Stimulated activated naive CD4-positive, alpha-beta T cell (primary cell): ENCODE data around the gene AKT1S1.

ENCODE experiments used
- DNase-seq, 6 experiments: peaks; one replicate each; lab custom pipeline; 2025; lab: John Stamatoyannopoulos, UW

The AKT1S1 gene

DNA sequence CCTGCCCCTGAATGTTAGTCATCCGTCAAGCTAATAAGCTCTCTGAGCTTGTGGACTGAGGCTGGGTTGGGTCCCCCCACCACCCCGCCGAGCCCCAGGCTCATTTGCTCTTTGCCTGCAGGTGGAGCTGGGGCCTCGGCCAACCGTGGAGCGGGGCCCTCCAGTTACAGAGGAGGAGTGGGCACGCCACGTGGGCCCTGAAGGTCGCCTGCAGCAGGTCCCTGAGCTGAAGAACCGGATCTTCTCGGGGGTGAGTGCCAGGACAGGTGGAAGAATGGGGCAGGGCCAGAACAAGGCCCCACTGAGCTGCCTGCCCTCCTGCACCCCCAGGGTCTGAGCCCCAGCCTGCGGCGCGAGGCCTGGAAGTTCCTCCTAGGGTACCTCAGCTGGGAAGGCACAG, 5.5 kb upstream of the AKT1S1 start:
- no peak for DNase-seq

DNA sequence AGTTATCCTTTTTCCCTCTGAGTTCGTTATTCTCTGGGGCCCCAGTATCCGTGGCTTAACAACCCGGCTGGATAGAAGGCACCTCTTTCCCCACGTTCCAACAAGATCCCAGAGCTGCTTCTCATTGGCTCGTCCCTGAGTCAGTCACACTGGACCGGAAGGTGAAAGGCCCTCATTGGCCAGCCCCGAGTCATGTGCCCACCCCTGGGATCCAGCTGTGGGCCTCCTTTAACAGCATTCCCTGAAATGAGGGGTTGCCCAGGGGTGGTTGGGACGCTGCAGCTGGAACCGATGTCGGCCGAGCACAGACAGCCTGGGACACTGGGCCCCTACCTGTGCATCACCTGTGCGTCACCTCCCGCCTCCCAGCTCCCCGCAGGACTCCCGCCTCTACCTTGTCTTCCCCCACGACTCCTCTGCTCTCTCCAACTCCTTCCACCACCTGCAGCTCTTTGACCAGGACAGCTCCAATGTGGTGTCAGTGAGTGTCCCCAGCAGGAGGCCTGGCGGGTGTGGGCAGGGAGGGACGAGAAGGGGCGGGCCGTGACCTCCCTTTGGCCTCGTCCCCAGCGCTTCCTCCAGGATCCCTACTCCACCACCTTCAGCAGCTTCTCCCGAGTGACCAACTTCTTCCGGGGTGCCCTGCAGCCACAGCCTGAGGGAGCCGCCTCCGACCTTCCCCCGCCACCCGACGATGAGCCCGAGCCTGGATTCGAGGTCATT, 4.7 kb upstream of the AKT1S1 start:
- DNase-seq: no peak

DNA sequence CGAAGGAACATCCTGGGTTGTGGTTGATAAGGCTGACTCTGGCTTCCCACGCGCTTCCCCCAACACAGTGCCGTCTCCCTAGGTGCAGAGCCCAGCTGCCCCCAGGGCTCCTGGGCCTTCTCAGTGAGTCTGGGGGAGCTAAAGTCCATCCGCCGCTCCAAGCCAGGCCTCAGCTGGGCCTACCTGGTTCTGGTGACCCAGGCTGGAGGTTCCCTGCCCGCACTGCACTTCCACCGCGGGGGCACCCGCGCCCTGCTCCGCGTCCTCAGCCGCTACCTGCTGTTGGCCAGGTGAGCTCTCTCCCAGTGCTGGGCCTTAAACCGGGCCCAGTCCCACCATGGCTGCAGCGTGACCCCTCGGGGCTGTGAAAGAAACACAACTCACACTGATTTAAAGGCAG, 4.0 kb upstream of the AKT1S1 start:
- no peak for DNase-seq

DNA sequence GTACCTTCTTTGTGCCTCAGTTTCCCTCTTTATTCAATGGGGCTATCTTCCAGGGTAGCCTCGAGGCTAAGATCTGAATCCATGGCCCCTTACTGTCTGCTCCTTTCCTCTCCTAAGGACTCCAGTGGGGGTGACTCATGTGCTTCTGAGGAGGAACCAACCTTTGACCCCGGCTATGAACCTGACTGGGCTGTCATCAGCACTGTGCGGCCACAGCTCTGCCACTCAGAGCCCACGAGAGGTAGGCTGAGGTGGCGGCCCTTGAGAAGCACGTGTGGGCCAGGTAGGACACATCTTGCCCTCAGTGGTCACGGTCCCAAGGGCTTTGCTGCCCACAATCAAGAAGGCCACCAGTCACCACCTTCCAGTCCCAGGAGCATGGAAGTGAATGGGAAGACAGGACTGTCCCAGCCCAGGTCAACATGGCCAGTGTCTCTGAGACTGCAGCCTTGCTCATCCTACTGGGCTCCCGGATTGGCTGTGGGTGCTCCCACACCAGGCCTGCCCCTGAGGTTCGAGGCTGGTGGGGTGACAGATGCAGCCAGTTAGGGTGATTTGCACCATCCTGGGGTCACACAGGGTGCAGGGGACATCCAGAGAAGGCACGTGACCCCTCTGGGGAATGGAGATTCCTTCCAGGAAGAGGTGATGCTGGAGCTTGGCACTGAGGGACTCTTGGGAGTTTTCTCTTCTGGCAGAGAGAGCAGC, 3.2 kb upstream of the AKT1S1 start:
- no peak for DNase-seq

DNA sequence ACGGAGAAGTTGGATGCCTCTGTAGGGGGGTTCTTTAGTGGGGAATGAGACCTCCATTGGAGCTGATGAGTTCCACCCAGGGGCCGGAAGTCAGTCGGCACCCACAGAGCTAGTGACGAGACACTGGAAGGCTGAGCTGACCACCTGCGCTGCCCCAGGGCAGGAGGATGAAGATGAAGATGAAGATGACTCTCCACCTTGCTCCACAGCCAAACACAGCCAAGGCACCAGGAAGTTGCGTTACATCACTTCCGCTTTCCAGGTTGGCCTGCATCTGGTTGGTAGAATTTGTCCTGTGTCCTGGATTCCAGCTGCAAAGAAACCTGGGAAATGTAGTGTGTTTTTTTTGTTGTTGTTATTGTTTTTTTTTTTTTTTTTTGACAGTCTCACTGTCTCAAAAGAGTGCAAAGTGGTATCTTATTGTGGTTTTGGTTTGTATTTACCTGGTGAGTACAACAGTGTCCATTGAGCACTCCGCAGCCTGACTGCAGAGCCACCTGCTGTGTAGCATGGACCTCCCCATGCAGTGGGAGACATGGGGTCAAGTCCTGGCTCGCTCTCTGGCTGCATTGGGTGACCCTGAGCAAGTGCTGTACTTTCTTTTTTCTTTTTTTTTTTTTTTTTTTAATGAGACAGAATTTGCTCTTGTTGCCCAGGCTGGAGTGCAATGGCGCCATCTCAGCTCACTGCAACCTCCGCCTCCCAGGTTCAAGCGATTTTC, 2.2 kb upstream of the AKT1S1 start:
- no peak for DNase-seq

DNA sequence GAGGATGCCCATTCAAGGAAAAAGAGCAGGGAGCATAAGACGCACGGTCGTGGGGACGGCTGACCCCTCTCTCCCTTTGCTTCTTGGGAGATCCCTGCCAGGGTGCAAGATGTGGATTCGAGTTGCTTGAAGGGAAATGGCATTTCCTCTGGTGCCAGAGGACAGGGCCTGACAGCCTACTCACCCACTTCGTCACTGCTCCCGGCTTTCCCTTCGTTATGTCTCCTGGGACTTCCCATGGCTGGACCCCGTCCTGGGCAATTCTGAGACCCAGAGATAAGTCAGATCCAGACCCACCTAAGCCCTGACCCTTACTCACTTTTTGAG, 1.6 kb upstream of the AKT1S1 start:
- no peak for DNase-seq

DNA sequence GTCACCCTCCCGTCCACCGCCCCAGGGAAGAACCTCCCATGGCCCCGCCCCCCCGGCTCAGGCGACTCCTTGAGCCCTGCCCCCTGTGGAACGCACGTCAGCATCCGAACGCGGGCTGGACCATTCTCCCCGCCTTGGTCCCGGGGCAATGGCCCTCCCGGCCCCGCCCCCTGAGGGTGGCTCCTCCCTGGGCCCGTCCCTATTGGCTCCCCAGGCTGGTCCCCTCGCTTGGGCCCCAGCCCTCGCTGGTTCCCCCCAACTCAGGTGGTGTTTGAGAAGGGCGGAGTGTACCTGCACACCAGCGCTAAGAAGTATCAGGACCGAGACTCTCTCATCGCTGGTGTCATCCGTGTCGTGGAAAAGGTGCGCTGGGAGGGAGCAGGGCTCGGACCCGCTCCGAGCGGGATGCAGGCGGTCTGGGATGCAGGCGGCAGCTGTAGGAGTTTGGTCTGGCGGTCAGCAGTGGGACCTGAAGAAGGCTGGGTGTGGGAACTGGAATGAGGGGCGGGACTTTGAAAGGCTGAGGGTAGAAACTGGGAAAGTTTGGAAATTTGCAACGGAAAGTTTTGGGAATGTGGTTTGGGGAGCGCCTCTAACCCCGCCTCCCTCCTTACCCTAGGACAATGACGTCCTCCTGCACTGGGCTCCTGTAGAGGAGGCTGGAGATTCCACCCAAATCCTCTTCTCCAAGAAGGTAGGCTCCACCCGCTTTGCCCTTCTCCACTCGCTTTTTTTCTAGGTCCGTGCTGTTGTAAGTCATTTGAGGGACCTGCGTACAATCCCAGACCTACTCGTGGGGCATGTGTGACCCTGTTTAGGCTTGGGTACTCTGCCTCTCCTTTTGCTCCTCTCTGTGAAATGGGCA, 956 bp upstream of the AKT1S1 start:
- DNase-seq: peak; percentile 97 to 99 (median 98)

DNA sequence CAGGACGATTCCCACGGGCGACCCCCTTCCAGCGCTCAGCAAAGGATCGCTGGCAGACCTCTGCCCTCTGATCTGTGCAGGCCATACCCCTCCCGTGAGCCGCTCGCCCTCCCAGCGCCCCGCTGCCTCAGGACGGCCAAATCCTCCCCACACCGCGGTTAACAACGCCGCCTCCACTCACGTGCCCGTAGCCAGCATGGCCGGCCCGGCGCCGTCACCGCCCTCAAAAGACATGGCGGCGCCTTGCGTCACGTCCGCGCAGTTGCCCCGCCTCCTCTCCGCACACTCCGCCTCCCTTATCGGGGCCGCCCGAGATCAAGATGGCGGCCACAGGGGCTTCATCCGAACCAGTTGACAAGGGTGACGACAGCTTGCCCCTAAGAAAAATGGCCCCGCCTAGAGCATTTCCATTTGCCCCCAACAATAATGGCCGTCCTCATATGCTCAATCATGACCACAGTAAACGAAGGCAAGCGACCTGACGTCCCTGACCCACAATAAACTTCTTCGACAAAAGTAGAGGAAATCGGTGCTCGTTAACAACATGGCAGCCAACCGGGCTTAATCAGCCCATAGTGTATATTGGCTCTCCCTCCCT, 634 bp downstream of the AKT1S1 start:
- DNase-seq: peak; percentile 97 to 100 (median 99)

DNA sequence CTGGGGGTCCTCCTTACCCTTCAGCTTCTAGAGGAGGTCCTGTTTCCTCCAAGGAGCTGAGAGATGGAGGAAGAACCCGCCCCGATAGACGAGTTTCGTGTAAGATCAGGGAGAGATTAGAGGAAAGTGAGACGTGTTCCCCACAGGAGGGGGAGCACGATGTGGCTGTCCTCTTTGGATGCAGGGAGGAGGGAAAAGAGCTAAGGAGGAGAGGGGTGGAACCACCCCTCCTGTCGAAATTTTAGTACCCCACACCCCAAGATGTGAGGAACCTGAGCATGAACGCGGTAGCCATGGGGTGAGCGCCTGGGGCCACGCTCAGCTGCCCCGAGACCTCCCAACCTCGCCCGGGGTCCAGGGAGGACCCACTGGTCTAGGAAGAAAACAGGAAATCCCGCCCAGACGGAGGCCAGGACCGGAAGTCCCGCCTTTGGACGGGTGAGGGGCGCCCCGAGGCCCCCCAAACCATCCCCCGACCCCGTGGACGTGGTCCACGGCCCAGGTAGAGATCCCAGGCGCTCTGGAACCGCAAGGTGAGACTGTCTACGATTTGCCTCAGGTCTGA, 1.2 kb downstream of the AKT1S1 start:
- DNase-seq: peak in 5 of 6 experiments; percentile 29 to 74 (median 60)

DNA sequence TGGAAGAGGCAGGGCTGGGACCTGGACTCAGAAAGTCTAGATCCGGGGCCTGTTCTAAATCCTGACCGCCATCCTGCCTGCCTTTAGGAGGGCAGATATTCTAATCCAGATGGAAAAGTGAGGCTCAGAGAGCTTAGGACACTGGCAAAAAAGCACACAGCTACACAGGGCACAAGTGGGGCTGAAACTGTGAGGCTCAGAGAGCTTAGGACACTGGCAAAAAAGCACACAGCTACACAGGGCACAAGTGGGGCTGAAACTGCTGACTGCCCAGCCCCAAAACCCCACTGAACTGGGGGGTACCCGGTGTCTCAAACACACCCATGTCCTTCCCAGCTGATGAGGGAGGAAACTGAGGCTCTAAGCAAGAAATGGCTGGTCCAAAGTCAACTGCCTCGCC, 2.0 kb downstream of the AKT1S1 start:
- no peak for DNase-seq

DNA sequence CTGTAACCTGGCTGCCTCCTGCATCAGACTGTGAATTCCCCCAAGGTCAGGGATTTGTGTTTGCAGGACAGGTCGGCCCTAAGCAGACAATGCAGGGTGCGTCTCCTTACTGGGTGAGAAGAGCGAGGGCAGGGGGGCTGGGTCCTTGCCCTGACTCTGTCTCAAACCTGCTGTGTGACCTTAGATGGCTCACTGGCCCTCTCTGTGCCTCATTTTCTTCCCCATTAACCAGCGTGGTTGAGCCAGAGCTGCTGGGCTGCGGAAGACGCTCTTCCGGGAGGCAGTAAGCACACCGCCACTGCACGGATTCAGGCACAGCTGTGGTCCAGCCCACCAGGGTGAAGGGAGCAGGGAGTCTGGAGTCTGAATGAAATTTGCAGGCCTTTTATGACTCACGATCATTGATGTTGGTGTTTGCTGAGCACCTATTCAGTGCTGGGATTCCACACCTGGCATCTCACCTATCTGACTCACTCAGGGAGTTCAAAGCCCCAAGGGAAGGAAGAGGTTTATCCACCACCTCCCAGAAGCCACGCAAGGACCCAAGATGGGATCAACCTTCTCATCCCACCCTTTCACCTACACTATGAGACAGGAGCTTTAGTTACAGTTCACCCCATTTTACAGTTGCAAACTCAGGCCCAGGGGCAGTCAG, 2.5 kb downstream of the AKT1S1 start:
- DNase-seq: no peak

DNA sequence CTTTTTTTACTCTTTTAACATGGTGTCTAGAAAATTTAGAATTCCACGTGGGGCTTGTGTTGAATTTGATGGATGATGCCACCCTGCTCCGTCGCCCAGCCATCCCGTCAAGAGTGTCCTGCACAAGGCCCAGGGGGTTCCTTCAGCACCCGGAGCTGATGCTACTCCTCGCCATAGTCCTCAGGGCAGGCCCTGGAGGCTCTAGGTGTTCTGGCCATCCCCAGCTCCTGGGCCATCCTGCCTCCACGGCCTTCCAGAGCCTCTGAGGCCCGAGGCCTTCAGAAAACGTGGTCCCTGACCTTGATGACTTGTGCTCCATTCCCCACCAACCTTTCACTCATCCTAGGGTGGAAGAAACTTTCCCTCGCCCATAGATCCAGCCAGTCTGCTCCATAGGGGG, 3.3 kb downstream of the AKT1S1 start:
- DNase-seq: no peak

DNA sequence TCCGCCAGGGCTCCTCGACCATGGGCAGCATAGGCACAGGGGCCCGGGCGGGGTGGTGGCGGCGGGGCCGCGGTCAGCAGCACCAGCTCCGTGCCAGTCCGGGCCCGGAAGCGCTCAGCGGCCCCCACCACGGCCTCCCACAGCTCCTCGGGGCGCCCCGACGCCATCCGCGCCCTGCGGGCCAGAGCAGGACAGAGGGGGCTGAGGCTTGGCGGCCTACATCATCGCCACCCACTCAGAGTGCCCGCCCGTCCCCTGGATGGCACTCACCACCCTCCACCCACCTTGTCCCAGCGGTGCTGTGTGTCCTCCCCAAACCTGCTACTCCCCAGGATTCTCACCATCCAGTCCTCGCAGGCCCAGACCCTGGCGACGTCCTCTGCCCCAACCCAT, 4.0 kb downstream of the AKT1S1 start:
- DNase-seq: no peak

DNA sequence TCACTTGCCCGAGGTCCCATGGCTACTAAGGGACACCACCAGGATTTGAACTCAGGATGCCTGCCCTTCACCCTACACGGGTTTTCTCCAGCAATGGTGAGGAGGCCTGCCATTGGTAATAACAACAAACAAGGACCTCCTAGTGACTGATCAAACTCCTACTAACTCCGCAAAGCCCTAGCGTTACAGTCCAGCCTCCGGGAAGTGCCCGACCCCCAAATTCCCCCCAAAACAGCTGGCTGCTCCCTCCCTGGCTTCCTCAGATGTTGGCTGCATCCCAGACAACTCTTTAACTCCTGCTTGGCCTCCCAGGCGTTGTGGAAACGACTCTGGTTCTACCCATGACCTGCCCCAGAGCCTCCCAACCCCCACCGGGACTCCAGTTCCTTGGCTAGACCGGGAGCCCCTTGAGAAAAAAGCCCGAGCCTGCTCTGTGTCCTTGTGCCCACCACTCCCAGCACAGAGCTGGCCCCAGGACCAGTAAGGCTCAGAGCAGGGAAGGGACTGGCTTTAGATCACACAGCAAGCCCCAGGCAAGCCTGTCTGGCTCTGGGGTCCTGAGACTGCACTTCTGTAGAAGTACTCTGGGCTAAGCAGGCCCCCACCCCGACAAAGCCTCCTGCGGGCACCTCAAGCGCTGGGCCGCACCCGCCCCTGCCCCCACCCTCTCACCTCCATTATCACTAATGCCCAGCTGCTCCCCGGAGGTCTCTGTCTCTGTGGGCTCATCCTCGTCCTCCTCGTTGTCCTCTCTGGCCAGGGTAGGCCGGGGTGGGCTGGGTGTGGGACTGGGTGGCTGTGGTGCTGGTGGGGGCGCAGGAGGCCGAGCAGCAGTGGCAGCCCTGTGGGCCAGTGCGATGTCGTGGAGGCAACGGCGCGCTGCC, 4.7 kb downstream of the AKT1S1 start:
- DNase-seq: no peak

DNA sequence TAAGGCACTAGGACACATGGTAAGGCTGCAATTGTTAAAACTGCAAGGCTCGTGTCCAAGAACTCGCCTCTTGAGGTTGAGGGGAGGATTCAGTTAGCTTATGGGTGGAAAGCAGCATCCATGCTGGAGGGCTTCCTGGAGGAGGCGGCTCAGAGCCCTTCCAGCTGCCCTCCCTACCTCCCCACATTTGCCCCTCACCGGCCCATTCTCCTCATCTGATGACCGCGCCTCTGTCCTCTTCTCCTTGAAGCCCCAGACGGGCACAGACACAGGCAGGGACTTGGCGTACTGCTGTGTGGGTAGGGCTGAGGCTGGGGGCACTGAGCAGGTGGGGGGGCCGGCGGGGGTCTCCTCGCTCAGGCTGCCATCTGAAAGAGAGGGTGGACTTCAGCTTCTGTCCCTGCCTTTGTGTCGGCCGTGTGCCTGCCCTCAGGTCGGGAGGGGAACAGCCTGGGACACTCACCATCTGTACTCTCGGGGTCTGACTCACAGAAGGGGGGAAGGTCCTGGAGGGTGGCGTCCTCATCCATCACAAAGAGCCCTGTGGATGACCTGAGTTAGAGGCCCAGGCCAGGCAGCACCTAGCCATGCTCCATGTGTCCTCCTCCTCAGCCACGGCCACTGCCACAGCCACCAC, 5.7 kb downstream of the AKT1S1 start:
- DNase-seq: no peak

DNA sequence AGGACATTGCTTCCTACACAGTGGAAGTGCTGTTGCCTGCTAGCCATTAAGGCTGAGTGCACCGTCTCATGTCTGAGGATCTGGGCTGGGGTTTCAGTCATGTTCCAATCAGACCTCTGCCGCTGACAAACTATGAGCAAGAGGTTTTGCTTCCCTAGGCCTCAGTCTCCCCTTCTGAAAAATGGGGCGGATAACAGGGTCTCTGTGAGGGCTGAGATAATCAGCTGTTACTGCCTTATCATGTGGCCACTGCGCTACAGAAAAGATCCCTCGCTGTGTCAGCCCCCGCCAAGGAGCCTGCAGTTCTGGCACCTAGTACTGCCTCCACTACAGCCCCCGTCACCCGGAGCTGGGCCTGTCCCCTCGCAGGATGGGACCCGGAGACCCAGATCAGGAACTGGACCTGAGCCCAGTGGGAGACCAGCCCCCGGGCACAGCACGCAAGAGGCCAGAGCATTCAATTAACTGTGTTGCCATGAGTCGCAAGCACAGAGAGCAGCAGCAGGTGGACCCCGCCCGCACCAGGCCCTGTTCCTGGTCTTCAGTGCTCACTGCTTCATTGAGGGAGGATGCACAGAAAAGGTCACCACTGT, 6.8 kb downstream of the AKT1S1 start:
- DNase-seq: no peak

DNA sequence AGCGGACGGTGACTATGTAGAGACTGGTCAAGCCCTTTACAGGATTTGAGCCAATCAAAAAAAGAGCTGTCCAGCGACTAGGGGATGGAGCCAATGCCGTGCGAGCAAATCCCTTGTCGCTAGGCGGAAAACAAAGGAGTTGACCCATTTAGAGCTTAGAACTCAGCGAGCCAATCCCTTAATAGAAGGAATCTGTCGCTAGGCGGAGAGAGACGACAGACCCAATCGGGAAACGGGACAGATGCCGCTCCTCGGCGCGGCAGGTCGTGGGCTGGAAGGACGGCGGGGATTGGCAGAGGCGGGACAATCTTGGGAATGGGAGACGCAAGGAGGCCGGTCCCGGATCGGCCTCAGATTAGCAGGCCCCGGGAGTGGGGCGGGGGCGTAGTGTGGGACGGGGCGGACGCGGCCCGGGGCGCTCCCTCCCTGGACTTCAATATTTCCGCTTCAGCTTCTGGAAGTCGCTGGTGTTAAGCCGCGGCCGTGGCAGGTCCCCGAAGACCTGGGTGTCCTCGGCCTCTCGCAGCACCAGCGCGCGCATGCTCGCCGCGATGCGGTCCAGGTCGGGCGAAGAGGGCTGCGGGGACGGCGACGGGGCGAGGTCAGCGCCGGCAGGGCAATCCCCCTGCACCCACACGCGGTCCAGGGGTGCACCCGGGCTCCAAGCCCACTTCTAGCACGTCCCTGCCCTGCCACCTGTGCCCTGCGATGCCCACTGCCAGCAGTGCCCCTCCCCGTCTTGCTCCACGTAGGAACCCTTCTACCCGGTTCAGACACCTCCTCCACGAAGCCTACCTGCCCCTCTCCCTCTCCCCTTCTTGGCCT, 7.5 kb downstream of the AKT1S1 start:
- peak; percentile 83 to 89 (median 88) for DNase-seq

DNA sequence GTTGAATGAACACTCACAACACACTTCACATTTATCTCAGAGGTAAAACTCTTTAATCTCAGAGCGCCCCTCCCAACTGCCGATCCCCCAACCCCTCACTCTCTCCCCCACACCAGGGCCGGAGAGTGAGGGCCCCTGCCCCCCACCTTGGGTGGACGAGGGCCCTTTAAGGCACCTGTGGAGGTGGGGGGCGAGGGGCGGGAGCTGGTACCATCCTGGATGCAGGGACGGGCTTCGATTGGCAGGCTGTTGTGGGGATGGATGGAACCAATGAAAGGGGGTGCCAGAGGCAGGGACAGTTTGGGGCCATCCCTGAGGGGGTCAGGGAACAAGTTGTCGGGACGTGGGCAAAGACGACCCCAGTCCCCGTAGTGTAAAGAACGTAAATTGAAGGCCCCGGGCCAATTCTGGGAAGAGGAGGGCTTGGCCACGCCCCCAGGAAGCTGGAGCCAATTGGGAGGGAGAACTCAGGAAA, 8.1 kb downstream of the AKT1S1 start:
- DNase-seq: no peak
